K562 (cell line): ENCODE results near the gene LAMB1. TPM values are rescaled to one million over a fixed set of nuclear protein-coding genes. Genes with fewer than 3 reads are reported as not detected.
A peak's percentile ranks its signal among the peaks of the same experiment; 100 is the strongest.

ENCODE experiments used
- FOXA3 ChIP-seq, 2 experiments: fragments of 450-650 bp in 1 of 2; sonication (generic) in 1 of 2; formaldehyde crosslinking; IDR thresholded peaks in 1 of 2; conservative IDR thresholded peaks in 1 of 2; 2 replicates each; pipeline versions ENCODE4 v1.4.0 to v1.8.0; 2020 to 2022; ENCODE audit warnings: mild to moderate bottlenecking in 2 of 2, missing genetic modification reagents in 1 of 2
- RBBP5 ChIP-seq: fragments of 200-600 bp; sonication (generic); IDR thresholded peaks from 2 replicates; pipeline ENCODE4 v1.6.1; 2012; ENCODE audit warnings: borderline replicate concordance, mild to moderate bottlenecking, low read length, control low read depth, inconsistent platforms; ENCODE audit not compliant: insufficient read depth, poor library complexity, severe bottlenecking
- RERE ChIP-seq: sonication (generic); formaldehyde crosslinking; IDR thresholded peaks from 2 replicates; pipeline ENCODE4 v1.8.0; 2023; ENCODE audit warnings: missing genetic modification reagents, mild to moderate bottlenecking, borderline replicate concordance
- ZNF212 ChIP-seq: fragments of 450-650 bp; formaldehyde crosslinking; IDR thresholded peaks from 2 replicates; pipeline ENCODE4 v1.4.0; 2020; ENCODE audit warnings: mild to moderate bottlenecking
- ZNF395 ChIP-seq: fragments of 200-800 bp; sonication (Bioruptor generic); IDR thresholded peaks from 2 replicates; pipeline ENCODE4 v1.6.1; 2017; ENCODE audit warnings: missing genetic modification characterization, missing compliant biosample characterization
- polyA plus RNA-seq, 8 experiments: library from polyadenylated mRNA; depleted of rRNA in 4 of 8; stranded (reverse) in 5 of 8; unstranded in 3 of 8; fragments of >200 nt; fragmentation: Nextera tagmentation in 2 of 8; fragmentation: Illumina TruSeq in 1 of 8; extraction: Ambion mirVana in 2 of 8; extraction: Trizol in 1 of 8; gene quantifications; 2 replicates each; pipeline versions ENCODE4 v1.2.1 to v1.2.3, GENCODE V29; 2011 to 2014; ENCODE audit warnings: inconsistent platforms in 1 of 8, missing spikeins in 1 of 8
- total RNA-seq, 7 experiments: library from RNA; depleted of rRNA in 6 of 7; stranded (reverse); fragments of >200 nt in 6 of 7; fragmentation: Illumina TruSeq in 2 of 7; extraction: Trizol in 2 of 7; gene quantifications; 2 replicates each; pipeline versions ENCODE4 v1.2.1 to v1.2.3, GENCODE V29; 2011 to 2021; ENCODE audit warnings: low replicate concordance in 1 of 7

Gene LAMB1
- total and polyA plus RNA-seq, 9 of the 15 experiments (the other 6 are each of a cell fraction or from before 2014, with no cell fraction given) = 6.0 to 17.7 (median 12.3) TPM

- no peak for TF ChIP-seq ZNF395
- no peak for TF ChIP-seq RBBP5
- no peak for TF ChIP-seq ZNF212 (CRISPR knock-in tag)
- no peak for TF ChIP-seq RERE (CRISPR knock-in tag)
- peak in 1 of 2 experiments; percentile 48; a peak in 2 of 4 replicates for TF ChIP-seq FOXA3 (CRISPR knock-in tag; conservative IDR thresholded peaks at IDR 0.05 in 1 of 2, IDR thresholded peaks at IDR 0.05 in 1 of 2)
- TF ChIP-seq, all 486 proteins: peak for 8
Measured at GRCh38 chr7:107898997-107899594, 103.9 kb downstream of the LAMB1 start (continued).
